Prostate gland (tissue), 2 donors: Measurements from ENCODE around the gene ODAD2.

ENCODE experiments used
- CTCF ChIP-seq, 4 experiments: fragments of 200-600 bp in 2 of 4; fragments of 450-650 bp in 2 of 4; sonication (generic) in 2 of 4; IDR thresholded peaks; 1 replicate in 3 of 4; 2 replicates in 1 of 4; pipeline ENCODE4 v1.5.1; 2016 to 2019; ENCODE audit warnings: antibody characterized with exemption in 4 of 4, mild to moderate bottlenecking in 2 of 4, moderate library complexity in 2 of 4
- POLR2A ChIP-seq: fragments of 450-650 bp; IDR thresholded peaks from one replicate; pipeline ENCODE4 v1.6.1; 2016; ENCODE audit warnings: antibody characterized with exemption, mild to moderate bottlenecking
- POLR2AphosphoS5 ChIP-seq: sonication (generic); formaldehyde crosslinking; IDR thresholded peaks from one replicate; pipeline ENCODE4 v1.6.1; 2017; ENCODE audit warnings: antibody characterized with exemption

DNA sequence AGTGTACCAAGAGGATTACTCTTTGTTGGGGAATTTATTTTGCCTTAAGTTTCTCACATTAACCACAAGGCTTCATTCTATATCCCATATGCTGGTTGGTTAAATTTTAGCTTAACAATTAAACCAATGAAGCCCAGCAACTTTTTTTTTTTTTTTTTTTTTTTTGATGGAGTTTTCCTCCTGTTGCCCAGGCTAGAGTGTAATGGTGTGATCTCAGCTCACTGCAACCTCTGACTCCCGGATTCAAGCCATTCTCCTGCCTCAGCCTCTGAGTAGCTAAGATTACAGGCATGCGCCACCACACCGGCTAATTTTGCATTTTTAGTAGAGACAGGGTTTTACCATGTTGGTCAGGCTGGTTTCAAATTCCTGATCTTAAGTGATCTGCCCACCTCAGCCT is 178.2 kb downstream of the ODAD2 start:
- no peak for TF ChIP-seq POLR2A
- TF ChIP-seq CTCF (IDR thresholded peaks at IDR 0.05): no peak
- TF ChIP-seq POLR2AphosphoS5: no peak
